Upper lobe of left lung (tissue), 4 donors: Measurements from ENCODE around the gene GNA12.

Source experiments
- EP300 ChIP-seq, 4 donors: sonication (generic); formaldehyde crosslinking; IDR thresholded peaks; one replicate each; pipeline ENCODE4 v1.5.1; 2017; ENCODE audit warnings: antibody characterized with exemption in 4 of 4, control low read depth in 2 of 4
- TF ChIP-seq, protein P1 (sequence below), 6 experiments: fragments of 450-650 bp in 4 of 6; fragments of 200-600 bp in 2 of 6; sonication (generic) in 2 of 6; IDR thresholded peaks; one replicate each; pipeline ENCODE4 v1.5.1; 2016 to 2019; ENCODE audit warnings: antibody characterized with exemption in 6 of 6

DNA sequence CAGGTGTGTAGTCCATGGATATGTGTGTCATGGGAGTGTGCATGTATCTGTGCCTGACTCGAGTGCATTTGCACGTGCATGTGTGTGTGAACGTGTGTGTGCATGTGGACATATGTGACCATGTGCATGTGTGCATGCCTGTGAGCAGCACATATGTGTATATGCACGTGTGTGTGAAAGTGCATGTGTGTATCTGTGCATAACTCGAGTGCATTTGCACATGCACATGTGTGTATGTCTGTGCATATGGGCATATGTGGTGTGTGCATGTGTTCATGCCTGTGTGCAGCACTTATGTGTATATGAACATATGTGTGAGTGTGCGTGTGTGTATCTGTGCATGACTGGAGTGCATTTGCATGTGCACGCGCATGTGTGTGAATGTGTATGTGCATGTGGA is 35.2 kb upstream of the GNA12 start:
- TF ChIP-seq, protein P1, sequence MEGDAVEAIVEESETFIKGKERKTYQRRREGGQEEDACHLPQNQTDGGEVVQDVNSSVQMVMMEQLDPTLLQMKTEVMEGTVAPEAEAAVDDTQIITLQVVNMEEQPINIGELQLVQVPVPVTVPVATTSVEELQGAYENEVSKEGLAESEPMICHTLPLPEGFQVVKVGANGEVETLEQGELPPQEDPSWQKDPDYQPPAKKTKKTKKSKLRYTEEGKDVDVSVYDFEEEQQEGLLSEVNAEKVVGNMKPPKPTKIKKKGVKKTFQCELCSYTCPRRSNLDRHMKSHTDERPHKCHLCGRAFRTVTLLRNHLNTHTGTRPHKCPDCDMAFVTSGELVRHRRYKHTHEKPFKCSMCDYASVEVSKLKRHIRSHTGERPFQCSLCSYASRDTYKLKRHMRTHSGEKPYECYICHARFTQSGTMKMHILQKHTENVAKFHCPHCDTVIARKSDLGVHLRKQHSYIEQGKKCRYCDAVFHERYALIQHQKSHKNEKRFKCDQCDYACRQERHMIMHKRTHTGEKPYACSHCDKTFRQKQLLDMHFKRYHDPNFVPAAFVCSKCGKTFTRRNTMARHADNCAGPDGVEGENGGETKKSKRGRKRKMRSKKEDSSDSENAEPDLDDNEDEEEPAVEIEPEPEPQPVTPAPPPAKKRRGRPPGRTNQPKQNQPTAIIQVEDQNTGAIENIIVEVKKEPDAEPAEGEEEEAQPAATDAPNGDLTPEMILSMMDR (IDR thresholded peaks at IDR 0.05) = no peak
- TF ChIP-seq EP300 (IDR thresholded peaks at IDR 0.05) = no peak
